ENCODE data around the gene CFAP298.
"Not testable (repeated sequence)": the region's sequence is repeated elsewhere in the genome, so short reads cannot be mapped to it uniquely, and the experiment has no call there.

The CFAP298 gene

DNA sequence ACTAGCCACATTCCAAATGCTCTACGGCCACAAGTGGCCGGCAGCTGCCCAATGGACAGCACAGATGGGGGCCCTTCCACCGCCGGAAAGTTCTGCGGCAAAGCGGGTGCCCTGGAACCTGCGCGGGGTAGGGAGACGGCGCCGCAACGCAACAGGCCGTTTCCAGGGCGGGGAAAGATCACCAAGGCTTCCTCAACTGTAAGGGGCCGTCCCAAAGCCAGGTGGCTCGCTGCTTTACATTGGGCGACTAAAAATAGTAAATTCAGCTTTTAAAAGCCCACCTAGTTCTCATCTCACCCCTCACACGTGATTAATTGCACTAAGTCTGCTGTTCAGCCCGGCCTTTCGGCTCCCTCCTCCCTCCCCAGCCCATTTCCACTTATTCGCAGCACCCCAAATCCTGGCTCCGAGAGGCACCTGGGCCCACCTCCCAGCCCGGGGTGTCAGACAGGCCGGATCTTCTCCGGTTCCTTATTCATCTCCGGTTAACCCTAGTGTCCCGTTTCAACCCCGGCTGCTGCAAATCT is 643 bp downstream of the CFAP298 start (continued):
- TF ChIP-seq, protein P1, sequence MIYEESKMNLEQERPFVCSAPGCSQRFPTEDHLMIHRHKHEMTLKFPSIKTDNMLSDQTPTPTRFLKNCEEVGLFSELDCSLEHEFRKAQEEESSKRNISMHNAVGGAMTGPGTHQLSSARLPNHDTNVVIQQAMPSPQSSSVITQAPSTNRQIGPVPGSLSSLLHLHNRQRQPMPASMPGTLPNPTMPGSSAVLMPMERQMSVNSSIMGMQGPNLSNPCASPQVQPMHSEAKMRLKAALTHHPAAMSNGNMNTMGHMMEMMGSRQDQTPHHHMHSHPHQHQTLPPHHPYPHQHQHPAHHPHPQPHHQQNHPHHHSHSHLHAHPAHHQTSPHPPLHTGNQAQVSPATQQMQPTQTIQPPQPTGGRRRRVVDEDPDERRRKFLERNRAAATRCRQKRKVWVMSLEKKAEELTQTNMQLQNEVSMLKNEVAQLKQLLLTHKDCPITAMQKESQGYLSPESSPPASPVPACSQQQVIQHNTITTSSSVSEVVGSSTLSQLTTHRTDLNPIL (CRISPR knock-in tag; IDR thresholded peaks at IDR 0.05; ENCODE audit: low read depth), result no peak
- TF ChIP-seq ESRRG (CRISPR knock-in tag; IDR thresholded peaks at IDR 0.05) (no peak), CSDC2 (CRISPR knock-in tag; IDR thresholded peaks at IDR 0.05) (no peak), ZFP30 (CRISPR knock-in tag; IDR thresholded peaks at IDR 0.05) (no peak), RARB (CRISPR knock-in tag; IDR thresholded peaks at IDR 0.05) (no peak)
- TF ChIP-seq, protein P2, sequence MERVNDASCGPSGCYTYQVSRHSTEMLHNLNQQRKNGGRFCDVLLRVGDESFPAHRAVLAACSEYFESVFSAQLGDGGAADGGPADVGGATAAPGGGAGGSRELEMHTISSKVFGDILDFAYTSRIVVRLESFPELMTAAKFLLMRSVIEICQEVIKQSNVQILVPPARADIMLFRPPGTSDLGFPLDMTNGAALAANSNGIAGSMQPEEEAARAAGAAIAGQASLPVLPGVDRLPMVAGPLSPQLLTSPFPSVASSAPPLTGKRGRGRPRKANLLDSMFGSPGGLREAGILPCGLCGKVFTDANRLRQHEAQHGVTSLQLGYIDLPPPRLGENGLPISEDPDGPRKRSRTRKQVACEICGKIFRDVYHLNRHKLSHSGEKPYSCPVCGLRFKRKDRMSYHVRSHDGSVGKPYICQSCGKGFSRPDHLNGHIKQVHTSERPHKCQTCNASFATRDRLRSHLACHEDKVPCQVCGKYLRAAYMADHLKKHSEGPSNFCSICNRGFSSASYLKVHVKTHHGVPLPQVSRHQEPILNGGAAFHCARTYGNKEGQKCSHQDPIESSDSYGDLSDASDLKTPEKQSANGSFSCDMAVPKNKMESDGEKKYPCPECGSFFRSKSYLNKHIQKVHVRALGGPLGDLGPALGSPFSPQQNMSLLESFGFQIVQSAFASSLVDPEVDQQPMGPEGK (CRISPR knock-in tag; IDR thresholded peaks at IDR 0.05; ENCODE audit: borderline replicate concordance), result no peak

DNA sequence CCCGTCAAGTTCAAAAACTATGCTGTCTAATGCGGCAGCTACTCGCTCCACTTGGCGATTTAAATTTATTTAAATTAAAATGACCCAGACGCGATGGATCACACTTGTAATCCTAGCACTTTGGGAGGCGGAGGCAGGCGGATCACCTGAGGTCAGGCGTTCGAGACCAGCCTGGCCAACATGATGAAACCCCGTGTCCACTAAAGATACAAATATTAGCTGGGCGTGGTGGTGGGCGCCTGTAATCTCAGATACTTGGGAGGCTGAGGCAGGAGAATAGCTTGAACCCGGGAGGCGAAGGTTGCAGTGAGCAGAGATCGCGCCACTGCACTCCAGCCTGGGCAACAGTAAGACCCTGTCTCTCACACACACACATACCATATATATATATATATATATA is 1.2 kb downstream of the CFAP298 start:
- not testable (repeated sequence) for ATAC-seq

DNA sequence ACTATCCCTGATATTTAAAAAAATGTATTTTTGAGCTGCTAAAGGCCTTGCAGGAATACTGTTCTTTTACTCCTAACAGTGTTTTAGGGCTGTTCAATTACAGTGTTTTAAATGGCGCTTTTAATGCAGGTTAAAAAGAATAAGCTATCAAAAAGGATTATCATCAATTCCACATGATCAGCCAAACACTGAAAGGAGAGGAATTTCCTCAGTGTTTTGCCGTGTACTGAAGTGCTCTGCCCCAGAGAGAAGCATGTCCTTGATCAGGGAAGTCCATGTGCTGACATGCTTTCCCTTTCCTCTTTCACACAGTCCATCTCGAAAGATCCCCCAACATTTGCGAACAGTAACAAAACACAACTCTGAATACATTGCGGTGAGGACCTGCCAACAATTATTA is 3.3 kb downstream of the CFAP298 start:
- no peak for TF ChIP-seq GLIS3 (CRISPR knock-in tag; IDR thresholded peaks at IDR 0.05)
- no peak for ATAC-seq

DNA sequence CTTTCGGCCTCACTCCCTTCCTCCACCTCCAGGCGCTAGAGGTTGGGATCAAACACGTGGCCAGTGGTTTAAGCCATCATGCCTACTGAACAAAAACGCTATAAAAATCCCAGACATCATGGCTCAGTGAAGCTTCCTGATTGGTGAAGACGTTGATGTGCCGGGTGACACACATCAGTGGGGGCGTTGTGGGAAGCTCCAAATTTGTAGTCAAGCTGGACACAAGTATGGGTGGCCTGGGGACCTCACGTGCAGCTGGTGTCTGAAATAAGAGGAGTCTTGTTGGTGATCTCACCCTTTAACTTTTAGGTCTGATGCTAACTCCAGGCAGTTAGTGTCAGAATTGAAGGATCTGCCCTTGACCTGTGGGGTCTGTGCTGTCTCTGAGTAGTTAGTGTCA is 6.7 kb downstream of the CFAP298 start:
- no peak for ATAC-seq
- TF ChIP-seq, protein P1 (CRISPR knock-in tag; IDR thresholded peaks at IDR 0.05; ENCODE audit: low read depth), result no peak
- no peak for TF ChIP-seq ZC3H10 (CRISPR knock-in tag; IDR thresholded peaks at IDR 0.05)
- TF ChIP-seq, protein P3, sequence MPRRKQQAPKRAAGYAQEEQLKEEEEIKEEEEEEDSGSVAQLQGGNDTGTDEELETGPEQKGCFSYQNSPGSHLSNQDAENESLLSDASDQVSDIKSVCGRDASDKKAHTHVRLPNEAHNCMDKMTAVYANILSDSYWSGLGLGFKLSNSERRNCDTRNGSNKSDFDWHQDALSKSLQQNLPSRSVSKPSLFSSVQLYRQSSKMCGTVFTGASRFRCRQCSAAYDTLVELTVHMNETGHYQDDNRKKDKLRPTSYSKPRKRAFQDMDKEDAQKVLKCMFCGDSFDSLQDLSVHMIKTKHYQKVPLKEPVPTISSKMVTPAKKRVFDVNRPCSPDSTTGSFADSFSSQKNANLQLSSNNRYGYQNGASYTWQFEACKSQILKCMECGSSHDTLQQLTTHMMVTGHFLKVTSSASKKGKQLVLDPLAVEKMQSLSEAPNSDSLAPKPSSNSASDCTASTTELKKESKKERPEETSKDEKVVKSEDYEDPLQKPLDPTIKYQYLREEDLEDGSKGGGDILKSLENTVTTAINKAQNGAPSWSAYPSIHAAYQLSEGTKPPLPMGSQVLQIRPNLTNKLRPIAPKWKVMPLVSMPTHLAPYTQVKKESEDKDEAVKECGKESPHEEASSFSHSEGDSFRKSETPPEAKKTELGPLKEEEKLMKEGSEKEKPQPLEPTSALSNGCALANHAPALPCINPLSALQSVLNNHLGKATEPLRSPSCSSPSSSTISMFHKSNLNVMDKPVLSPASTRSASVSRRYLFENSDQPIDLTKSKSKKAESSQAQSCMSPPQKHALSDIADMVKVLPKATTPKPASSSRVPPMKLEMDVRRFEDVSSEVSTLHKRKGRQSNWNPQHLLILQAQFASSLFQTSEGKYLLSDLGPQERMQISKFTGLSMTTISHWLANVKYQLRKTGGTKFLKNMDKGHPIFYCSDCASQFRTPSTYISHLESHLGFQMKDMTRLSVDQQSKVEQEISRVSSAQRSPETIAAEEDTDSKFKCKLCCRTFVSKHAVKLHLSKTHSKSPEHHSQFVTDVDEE (CRISPR knock-in tag; IDR thresholded peaks at IDR 0.05), result no peak
- TF ChIP-seq ARNTL (CRISPR knock-in tag; IDR thresholded peaks at IDR 0.05; ENCODE audit: borderline replicate concordance, low read depth), result no peak
- TF ChIP-seq, protein P4, sequence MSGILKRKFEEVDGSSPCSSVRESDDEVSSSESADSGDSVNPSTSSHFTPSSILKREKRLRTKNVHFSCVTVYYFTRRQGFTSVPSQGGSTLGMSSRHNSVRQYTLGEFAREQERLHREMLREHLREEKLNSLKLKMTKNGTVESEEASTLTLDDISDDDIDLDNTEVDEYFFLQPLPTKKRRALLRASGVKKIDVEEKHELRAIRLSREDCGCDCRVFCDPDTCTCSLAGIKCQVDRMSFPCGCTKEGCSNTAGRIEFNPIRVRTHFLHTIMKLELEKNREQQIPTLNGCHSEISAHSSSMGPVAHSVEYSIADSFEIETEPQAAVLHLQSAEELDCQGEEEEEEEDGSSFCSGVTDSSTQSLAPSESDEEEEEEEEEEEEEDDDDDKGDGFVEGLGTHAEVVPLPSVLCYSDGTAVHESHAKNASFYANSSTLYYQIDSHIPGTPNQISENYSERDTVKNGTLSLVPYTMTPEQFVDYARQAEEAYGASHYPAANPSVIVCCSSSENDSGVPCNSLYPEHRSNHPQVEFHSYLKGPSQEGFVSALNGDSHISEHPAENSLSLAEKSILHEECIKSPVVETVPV (CRISPR knock-in tag; IDR thresholded peaks at IDR 0.05), result no peak
- TF ChIP-seq RARB (CRISPR knock-in tag; IDR thresholded peaks at IDR 0.05), result no peak

DNA sequence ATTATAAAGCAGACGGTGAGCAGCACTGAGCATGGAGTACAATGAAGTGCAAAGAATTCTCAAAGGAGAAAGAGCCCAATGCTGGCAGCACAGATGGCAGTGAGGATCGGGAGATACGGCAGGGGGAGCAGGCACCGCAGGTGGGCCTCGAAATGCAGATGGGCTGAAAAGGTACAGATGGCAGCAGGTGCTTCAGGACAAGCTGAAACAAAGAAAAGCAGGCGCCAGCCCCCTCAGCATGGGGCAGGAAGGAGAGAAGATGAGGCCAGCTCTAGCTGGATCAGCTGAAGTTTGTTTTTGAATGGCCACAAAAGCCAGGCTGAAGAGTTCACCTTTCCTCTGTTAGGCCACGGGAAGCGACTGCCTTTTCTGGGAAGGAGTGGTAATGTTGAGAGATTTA is 7.7 kb downstream of the CFAP298 start:
- no peak for ATAC-seq
- TF ChIP-seq ISL1 (CRISPR knock-in tag; IDR thresholded peaks at IDR 0.05) (no peak), ARNTL (CRISPR knock-in tag; IDR thresholded peaks at IDR 0.05; ENCODE audit: borderline replicate concordance, low read depth) (no peak)

DNA sequence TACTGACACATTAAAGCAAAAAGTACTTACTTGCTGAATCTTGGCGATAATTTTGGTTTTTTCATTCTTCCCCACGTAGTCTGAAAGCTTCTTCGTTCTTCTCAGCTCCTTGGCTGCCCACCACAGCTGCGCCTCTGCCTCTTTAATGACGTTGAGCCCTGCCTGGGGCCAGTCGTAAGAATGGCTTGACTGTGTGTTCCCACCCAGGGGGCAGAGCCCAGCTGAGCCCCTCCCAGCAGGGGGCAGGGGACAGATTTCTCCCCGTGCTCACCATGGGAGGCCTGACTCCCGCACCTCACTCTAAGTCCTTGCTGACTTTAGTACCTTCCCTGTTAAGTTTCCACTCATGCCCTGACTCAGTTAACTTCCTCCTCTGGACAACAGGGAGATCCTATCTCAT is 9.0 kb downstream of the CFAP298 start:
- ATAC-seq, result no peak
- TF ChIP-seq OSR1 (CRISPR knock-in tag; IDR thresholded peaks at IDR 0.05) (no peak), PPARA (CRISPR knock-in tag; IDR thresholded peaks at IDR 0.05; ENCODE audit: borderline replicate concordance) (no peak), ESRRG (CRISPR knock-in tag; IDR thresholded peaks at IDR 0.05) (no peak), CSDC2 (CRISPR knock-in tag; IDR thresholded peaks at IDR 0.05) (no peak), SNAI2 (CRISPR knock-in tag; IDR thresholded peaks at IDR 0.05) (no peak), RARB (CRISPR knock-in tag; IDR thresholded peaks at IDR 0.05) (no peak), BACH2 (CRISPR knock-in tag; IDR thresholded peaks at IDR 0.05; ENCODE audit: borderline replicate concordance) (no peak), ISL1 (CRISPR knock-in tag; IDR thresholded peaks at IDR 0.05) (no peak), ZNF565 (CRISPR knock-in tag; conservative IDR thresholded peaks at IDR 0.05; ENCODE audit: low read depth) (no peak), ZFP30 (CRISPR knock-in tag; IDR thresholded peaks at IDR 0.05) (no peak), ZC3H10 (CRISPR knock-in tag; IDR thresholded peaks at IDR 0.05) (no peak), GLIS3 (CRISPR knock-in tag; IDR thresholded peaks at IDR 0.05) (no peak), ARNTL (CRISPR knock-in tag; IDR thresholded peaks at IDR 0.05; ENCODE audit: borderline replicate concordance, low read depth) (no peak)
- TF ChIP-seq, protein P3 (CRISPR knock-in tag; IDR thresholded peaks at IDR 0.05), result no peak
- TF ChIP-seq, protein P4 (CRISPR knock-in tag; IDR thresholded peaks at IDR 0.05), result no peak

All from SK-N-SH treated with all-trans-retinoic acid at 6 μM for 48 hours (cell line).